OCI-LY3 (cell line): ENCODE data around the gene TNRC6C.
A peak's percentile ranks its signal among the peaks of the same experiment; 100 is the strongest.

ENCODE experiments used
- H2AFZ ChIP-seq: fragments of 200-600, 300-600 bp; shearing (Covaris generic); 2 replicates; pipeline ENCODE4 v1.6.0; 2014; ENCODE audit warnings: antibody characterized with exemption, low read depth, low read length
- H3K27ac ChIP-seq: fragments of 200-600, 300-600 bp; sonication (generic); 2 replicates; pipeline ENCODE4 v1.5.1; 2014; ENCODE audit warnings: mild to moderate bottlenecking, low read length, moderate library complexity, mixed read lengths
- H3K27me3 ChIP-seq: fragments of 200-600, 300-600 bp; sonication (generic); 2 replicates; pipeline ENCODE4 v1.6.1; 2014; ENCODE audit warnings: low read depth, low read length, mixed read lengths
- H3K36me3 ChIP-seq: fragments of 200-600, 300-600 bp; sonication (generic); replicated peaks from 2 replicates; pipeline ENCODE3; 2014; ENCODE audit warnings: low read depth, low read length, mixed read lengths
- H3K4me1 ChIP-seq: fragments of 300-600, 200-600 bp; sonication (generic); 2 replicates; pipeline ENCODE4 v1.6.1; 2014; ENCODE audit warnings: low read length, mixed read lengths
- H3K4me2 ChIP-seq: fragments of 200-600, 300-600 bp; sonication (generic); 2 replicates; pipeline ENCODE4 v1.6.1; 2014; ENCODE audit warnings: low read length, mixed read lengths
- H3K4me3 ChIP-seq: fragments of 300-600, 200-600 bp; sonication (generic); 2 replicates; pipeline ENCODE4 v1.5.1; 2014; ENCODE audit warnings: antibody characterized with exemption, mild to moderate bottlenecking, low read length, moderate library complexity
- H3K79me2 ChIP-seq: fragments of 300-600, 200-600 bp; shearing (Covaris generic); 2 replicates; pipeline ENCODE4 v1.6.1; 2014; ENCODE audit warnings: mild to moderate bottlenecking, low read length, mixed read lengths
- H3K9ac ChIP-seq: fragments of 300-600, 200-600 bp; shearing (Covaris generic); 2 replicates; pipeline ENCODE4 v1.6.0; 2014; ENCODE audit warnings: mild to moderate bottlenecking, low read length, moderate library complexity
- H3K9me3 ChIP-seq: fragments of 200-600, 300-600 bp; shearing (Covaris generic); 2 replicates; pipeline ENCODE4 v1.6.1; 2014; ENCODE audit warnings: low read length, mixed read lengths; ENCODE audit not compliant: insufficient read depth
- H4K20me1 ChIP-seq: fragments of 200-600, 300-600 bp; sonication (generic); 2 replicates; pipeline ENCODE4 v1.6.1; 2016; ENCODE audit warnings: low read length, mixed read lengths; ENCODE audit not compliant: insufficient read depth
- CTCF ChIP-seq: fragments of 200-600, 300-600 bp; sonication (generic); IDR thresholded peaks from 2 replicates; pipeline ENCODE4 v1.5.1; 2014; ENCODE audit warnings: antibody characterized with exemption, low read length, low read depth
- EZH2phosphoT487 ChIP-seq: fragments of 200-600 bp; shearing (Covaris generic); IDR thresholded peaks from 2 replicates; pipeline ENCODE4 v1.6.1; 2018; ENCODE audit warnings: antibody characterized with exemption, mixed run types, low read depth

TNRC6C gene

GRCh38 chr17:78133179-78133951 is 174.9 kb downstream of the TNRC6C start:
- H3K4me1 ChIP-seq = peaks cover 70% of the 10 kb centered on the region
- H3K4me2 ChIP-seq = peak overlapping the region; percentile 96
- peaks cover 9% of the 10 kb centered on the region; the same call in 1 of the 2 replicates for H3K79me2 ChIP-seq
- H3K27me3 ChIP-seq = no peaks in the 10 kb centered on the region
- H3K36me3 ChIP-seq = peaks cover 7% of the 10 kb centered on the region
- no peak for TF ChIP-seq EZH2phosphoT487
- TF ChIP-seq CTCF = no peak
- H3K9me3 ChIP-seq = no peaks in the 10 kb centered on the region
- no peaks in the 10 kb centered on the region for H4K20me1 ChIP-seq
- H3K9ac ChIP-seq = no peak overlapping the region; the same call in 1 of the 2 replicates
- no peak overlapping the region for H2AFZ ChIP-seq
- no peak overlapping the region for H3K4me3 ChIP-seq
- no peak overlapping the region for H3K27ac ChIP-seq

GRCh38 chr17:78133971-78134898 is 175.7 kb downstream of the TNRC6C start:
- Histone ChIP-seq H3K4me2 (peak overlapping the region; percentile 48), H4K20me1 (no peaks in the 10 kb centered on the region), H3K36me3 (peaks cover 7% of the 10 kb centered on the region), H2AFZ (no peak overlapping the region), H3K9ac (no peak overlapping the region), H3K27me3 (no peaks in the 10 kb centered on the region), H3K27ac (no peak overlapping the region), H3K79me2 (peaks cover 7% of the 10 kb centered on the region; the same call in 1 of the 2 replicates), H3K4me3 (no peak overlapping the region), H3K9me3 (no peaks in the 10 kb centered on the region), H3K4me1 (peaks cover 73% of the 10 kb centered on the region)
- no peak for TF ChIP-seq EZH2phosphoT487
- TF ChIP-seq CTCF = peak; percentile 72

- Histone ChIP-seq H3K4me1 (peaks cover 70% of the 10 kb centered on the region), H3K9ac (no peak overlapping the region), H3K27me3 (no peaks in the 10 kb centered on the region), H3K27ac (no peak overlapping the region), H3K79me2 (peaks cover 7% of the 10 kb centered on the region; the same call in 1 of the 2 replicates), H2AFZ (no peak overlapping the region), H3K36me3 (peaks cover 7% of the 10 kb centered on the region), H3K9me3 (no peaks in the 10 kb centered on the region), H3K4me3 (no peak overlapping the region), H4K20me1 (no peaks in the 10 kb centered on the region), H3K4me2 (no peak overlapping the region)
- TF ChIP-seq EZH2phosphoT487 (no peak), CTCF (no peak)
Observed at GRCh38 chr17:78134899-78135385, 176.4 kb downstream of the TNRC6C start.
